GM12891 (cell line): Measurements from ENCODE around the gene TBC1D22A.

Experiments used
- DNase-seq: peaks from one replicate; pipeline ENCODE4 v3.0.0; 2011; ENCODE audit warnings: low spot score; ENCODE audit not compliant: insufficient read length
- FAIRE-seq: peaks from 2 replicates; lab custom pipeline; 2011; peaks lifted over from hg19 to GRCh38; lab: Jason Lieb, UNC
- PAX5 ChIP-seq: IDR thresholded peaks from 2 replicates; pipeline ENCODE4 v1.6.1; 2011; ENCODE audit warnings: low read length, moderate library complexity, mild to moderate bottlenecking; ENCODE audit not compliant: insufficient read depth, severe bottlenecking
- POLR2A ChIP-seq: IDR thresholded peaks from 2 replicates; pipeline ENCODE4 v1.6.1; 2011; ENCODE audit warnings: low read depth, low read length, control low read depth
- POLR2AphosphoS5 ChIP-seq: IDR thresholded peaks from 2 replicates; pipeline ENCODE4 v1.6.1; 2011; ENCODE audit warnings: low read depth, low read length, control low read depth
- POU2F2 ChIP-seq: IDR thresholded peaks from 2 replicates; pipeline ENCODE4 v1.6.1; 2011; ENCODE audit warnings: low read depth, mild to moderate bottlenecking, control low read depth, low read length, moderate library complexity
- SPI1 ChIP-seq: IDR thresholded peaks from 2 replicates; pipeline ENCODE4 v1.6.1; 2011; ENCODE audit warnings: low read depth, low read length, control low read depth
- TAF1 ChIP-seq: IDR thresholded peaks from 2 replicates; pipeline ENCODE4 v1.6.1; 2011; ENCODE audit warnings: low read depth, low read length, control low read depth

The TBC1D22A gene

DNA sequence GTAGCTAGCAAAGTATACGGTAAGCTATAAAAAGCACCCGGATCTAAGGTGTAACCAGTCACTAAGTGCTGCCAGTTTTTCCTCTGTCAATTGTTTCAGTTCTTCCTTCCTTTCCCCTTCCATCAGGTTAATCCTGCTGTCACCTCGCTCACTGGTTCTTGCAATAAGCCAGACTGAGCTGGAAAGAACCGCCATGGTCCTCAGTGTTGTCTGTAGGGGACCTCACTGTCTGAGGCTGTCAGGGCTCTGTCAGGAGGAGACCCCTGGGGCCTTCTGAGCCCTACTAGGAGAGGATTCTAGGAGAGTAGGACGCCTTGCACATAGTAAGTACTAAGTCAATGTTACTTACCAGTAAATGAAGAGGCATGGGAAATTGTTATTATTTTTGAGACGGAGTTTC is 1.4 kb upstream of the TBC1D22A start:
- TF ChIP-seq POLR2AphosphoS5, result no peak
- no peak for TF ChIP-seq POLR2A
- TF ChIP-seq PAX5, result no peak
- no peak for TF ChIP-seq TAF1
- no peak for TF ChIP-seq POU2F2
- no peak for TF ChIP-seq SPI1
- no peak for FAIRE-seq
- no peak for DNase-seq

DNA sequence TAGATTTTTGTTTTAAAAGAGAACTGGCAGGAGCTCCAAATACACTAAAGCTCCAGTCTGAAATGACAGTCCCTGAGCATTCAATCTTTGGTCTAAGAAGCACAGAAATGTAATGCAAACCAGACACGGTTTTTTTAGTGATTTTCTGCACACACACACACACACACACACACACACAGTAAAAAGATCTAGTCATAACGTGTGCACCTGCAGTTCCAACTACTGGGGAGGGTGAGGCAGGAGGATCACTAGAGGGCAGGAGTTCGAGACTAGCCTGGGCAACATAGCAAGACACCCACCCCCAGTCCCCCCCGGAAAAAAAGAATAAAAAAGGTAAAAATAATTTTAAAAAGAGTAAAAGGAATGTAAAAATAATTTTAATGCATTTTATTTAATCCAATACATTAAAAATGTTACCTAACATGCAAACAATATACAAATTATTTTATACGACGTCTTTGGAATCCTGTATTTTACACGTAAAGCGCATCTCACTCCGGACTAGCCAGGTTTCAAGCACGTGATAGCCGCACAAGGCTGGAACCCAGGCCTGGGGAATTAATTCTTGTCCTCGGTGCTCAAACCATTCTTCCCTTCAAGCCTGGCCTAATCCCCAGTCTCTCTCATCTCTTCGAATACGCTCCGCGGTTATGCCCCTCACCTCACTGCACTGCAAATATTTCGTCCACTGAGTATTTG is 762 bp upstream of the TBC1D22A start:
- FAIRE-seq (peak; percentile 48), DNase-seq (no peak)
- TF ChIP-seq PAX5, result no peak
- no peak for TF ChIP-seq POLR2AphosphoS5
- no peak for TF ChIP-seq SPI1
- TF ChIP-seq POU2F2, result no peak
- no peak for TF ChIP-seq TAF1
- no peak for TF ChIP-seq POLR2A

DNA sequence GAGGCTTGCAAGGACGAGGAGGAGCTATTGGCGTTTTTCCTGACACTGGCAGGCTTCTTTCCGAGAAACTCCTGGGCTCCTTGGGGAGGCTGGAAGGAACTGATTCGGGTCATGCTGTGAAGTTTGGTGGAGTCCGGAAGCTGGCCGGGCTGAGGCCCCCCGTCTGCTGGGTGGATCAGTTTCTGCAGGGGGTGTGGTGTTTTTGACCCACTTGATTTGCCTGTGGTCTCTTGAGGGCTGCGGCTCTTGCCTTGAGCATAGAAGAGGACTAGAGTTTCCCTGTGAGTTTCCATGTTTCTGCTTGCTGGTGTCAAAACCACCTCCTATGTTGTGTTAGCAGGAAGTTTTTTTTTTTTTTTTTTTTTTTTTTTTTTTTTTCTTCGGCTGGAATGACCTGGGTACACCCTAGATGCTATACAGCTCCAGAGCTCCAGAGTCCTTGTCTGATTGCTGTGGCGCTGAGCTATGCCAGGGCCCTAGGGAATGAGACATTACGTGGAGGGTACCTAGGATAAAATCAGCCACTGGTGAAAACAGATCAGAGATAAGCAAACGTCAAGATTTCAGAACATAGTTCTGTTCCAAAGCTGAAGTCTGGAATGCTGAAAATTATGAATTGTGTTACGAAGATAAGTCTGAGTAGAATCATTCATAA is 728 bp downstream of the TBC1D22A start:
- FAIRE-seq, result no peak
- TF ChIP-seq POLR2A, result no peak; the same call in 1 of the 2 replicates
- TF ChIP-seq SPI1, result no peak
- 0 out of 2 replicates have a peak, but pooled peaks have one; percentile 26 for TF ChIP-seq POLR2AphosphoS5
- TF ChIP-seq PAX5, result no peak
- TF ChIP-seq POU2F2, result peak; percentile 78; the same call in 1 of the 2 replicates
- TF ChIP-seq TAF1, result peak; percentile 38; the same call in 1 of the 2 replicates
- DNase-seq, result peak; percentile 66

DNA sequence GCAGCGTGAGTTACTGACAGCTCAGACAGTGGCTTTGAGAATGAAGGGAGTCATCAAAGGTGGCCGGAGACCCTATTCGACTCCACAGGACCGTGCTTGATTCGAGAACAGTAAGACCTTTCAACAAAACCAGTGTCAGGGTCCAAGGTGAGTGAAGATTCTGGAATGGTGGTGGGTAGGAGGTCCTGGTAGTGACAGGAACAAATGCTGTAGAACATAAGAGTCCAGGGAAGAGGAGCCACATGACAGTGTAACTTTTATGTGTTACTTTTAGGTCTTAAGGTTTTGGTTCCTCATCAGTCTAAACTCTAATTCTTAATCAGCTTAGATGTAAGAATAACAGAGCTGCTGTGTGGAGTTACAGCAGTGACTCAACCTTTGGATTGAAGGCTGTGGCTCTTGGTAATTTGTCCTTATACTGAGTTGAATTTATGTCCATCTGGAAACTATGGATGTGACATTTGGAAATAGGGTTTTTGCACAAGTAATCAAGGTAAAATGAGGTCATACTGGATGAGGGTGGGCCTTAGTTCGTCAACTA is 1.8 kb downstream of the TBC1D22A start:
- TF ChIP-seq TAF1 (no peak), POLR2AphosphoS5 (no peak), PAX5 (no peak), POU2F2 (no peak), SPI1 (no peak), POLR2A (no peak)
- DNase-seq (no peak), FAIRE-seq (peak; percentile 87)

DNA sequence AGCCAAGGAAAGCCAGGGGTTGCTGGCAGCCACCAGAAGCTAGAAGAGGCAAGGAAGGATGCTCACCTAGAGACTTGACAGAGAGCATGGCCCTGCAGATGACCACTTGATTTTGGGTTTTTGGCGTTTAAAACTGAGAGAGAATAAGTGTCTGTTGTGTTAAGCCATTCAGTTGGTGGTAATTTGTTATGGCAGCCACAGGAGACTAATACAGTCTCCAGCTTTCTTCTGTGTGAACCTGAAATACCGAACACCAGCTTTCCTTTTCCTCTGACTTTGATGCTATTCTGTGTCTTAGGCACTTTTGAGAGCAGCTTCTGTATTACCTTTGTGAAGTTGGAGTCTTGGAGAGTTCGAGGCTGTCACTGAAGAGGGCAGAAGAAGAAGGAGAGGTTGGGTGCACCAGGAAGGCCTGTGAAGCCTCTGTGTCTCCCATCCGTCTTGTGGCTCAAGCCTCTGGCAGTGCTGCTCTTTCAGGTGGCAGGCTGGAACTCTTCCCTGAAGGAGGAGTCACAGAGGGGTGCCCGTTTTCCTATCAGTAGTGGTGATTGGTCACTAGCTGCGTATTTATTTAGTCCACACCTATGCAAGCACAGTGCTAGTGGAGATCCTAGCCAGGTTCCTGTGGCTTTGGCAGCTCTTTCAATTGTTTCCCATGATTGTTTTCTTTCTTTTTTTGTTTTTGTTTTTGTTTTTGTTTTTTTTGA is 2.5 kb downstream of the TBC1D22A start:
- FAIRE-seq, result no peak
- TF ChIP-seq POU2F2, result no peak
- TF ChIP-seq TAF1, result no peak
- TF ChIP-seq POLR2AphosphoS5, result no peak
- no peak for TF ChIP-seq PAX5
- TF ChIP-seq SPI1, result no peak
- TF ChIP-seq POLR2A, result no peak
- no peak for DNase-seq

DNA sequence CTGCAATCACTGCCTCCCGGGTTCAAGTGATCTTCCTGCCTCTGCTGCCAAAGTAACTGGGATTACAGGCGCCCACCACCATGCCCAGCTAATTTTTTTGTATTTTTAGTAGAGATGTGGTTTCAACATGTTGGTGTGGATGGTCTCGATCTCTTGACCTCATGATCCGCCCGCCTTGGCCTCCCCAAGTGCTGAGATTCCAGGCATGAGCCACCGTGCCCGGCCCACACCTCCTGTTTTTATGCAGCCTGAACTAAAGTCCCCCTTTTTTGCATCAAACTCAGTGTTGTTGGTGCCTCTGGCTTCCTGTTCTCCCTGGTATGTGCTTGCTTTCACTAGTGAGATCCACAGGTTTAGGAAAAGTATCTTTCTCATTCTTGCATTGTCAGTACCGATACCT is 4.2 kb downstream of the TBC1D22A start:
- TF ChIP-seq POLR2AphosphoS5 (no peak), TAF1 (no peak), POLR2A (no peak), SPI1 (no peak), PAX5 (no peak), POU2F2 (no peak)
- FAIRE-seq (no peak), DNase-seq (no peak)

DNA sequence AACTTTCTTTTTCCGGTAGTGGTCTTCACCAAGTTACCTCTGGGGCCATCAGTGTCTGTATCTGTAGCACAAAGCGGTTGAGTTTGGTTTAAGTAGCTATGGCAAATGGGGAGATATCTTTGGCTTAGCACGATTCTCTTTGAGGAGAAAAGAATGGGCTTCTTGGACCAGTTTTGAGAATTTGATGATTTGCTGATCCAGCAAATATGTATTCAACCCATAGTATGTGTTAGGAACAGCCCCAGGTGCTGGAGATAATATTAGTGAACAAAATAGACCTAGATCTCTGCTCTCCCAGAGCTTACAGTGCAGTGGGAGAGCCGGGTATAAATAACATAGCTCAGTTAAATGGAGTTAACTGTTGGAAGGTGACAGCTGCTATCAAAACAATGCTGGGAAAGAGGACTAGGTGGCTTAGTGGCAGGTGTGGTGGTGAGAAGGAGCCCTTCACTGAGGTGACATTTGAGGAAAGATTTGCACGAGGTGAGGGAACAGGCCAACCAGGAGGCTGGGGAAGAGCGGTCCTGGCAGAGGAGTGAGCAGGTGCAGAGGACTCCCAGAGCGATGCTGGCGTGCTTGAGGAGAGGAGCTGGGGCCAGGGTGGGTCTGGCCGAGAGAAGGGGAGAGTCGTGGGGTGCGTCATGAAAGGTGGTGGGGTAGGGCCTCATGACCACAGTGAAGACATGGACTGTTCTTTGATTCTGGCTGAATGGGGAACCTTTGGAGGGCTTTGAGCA is 5.0 kb downstream of the TBC1D22A start:
- no peak for TF ChIP-seq TAF1
- TF ChIP-seq POLR2A, result no peak
- no peak for TF ChIP-seq SPI1
- TF ChIP-seq POU2F2, result no peak
- TF ChIP-seq POLR2AphosphoS5, result no peak
- TF ChIP-seq PAX5, result no peak
- DNase-seq (no peak), FAIRE-seq (peak; percentile 70)

DNA sequence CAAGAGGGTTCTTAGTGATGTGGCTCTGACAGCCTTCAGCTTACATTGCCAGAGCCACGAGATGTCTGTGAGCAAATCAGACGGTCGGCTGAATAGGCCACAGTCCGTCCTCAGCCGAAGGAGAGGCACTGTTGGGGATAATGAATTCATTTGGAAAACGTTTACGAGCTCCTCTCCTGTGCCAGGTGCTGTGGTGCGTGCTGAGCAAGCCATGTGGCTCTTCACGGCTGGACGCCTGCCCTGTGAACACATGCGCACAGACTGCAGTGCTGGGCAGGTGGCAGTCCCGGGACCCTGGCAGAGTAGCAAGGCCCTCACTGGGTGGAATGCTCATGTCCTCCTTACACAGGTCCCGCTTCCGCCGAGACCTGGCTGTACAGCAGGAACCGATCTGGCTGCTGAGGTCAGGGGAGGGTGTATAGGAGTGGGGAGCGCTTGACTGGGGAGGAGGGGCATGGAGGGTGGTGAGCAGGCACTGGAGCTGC is 6.8 kb downstream of the TBC1D22A start:
- FAIRE-seq (peak; percentile 87), DNase-seq (no peak)
- peak; percentile 45; the same call in 1 of the 2 replicates for TF ChIP-seq POLR2A
- no peak for TF ChIP-seq TAF1
- TF ChIP-seq POU2F2, result 0 out of 2 replicates have a peak, but pooled peaks have one; percentile 22

DNA sequence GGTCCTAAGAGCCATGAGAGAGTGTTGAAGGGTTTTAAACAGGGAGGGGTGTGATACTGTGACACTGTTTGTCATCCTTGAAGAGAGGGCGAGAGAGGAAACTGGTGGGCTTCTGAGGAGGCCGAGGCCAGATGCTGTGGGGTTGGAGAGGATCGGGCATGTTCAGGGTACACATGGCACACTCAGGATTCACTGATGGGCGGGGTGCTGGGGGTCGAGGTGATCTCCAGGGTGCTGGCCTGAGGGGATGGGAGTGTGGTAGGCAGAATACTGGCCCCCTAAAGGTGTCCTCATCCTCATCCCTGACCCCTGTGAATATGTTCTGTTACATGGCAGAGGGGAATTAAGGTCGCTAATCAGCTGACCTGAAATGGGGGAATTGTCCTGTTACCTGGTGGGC is 7.3 kb downstream of the TBC1D22A start:
- DNase-seq, result no peak
- no peak; the same call in 1 of the 2 replicates for TF ChIP-seq POLR2A
- TF ChIP-seq POLR2AphosphoS5, result no peak
- no peak for TF ChIP-seq TAF1
- TF ChIP-seq PAX5, result no peak
- no peak for TF ChIP-seq POU2F2
- no peak for TF ChIP-seq SPI1
- FAIRE-seq, result peak; percentile 9
